AG04450 (cell line): ENCODE results near the gene DNALI1. TPM values are rescaled to one million over a fixed set of nuclear protein-coding genes. Genes with fewer than 3 reads are reported as not detected.

Experiments
- CTCF ChIA-PET: fragments of 300-600, 350-600 bp; formaldehyde crosslinking; extraction: SDS; loops from one replicate; lab custom pipeline; 2022; ENCODE audit warnings: antibody characterized with exemption, inconsistent platforms; lab: Charles Lee
- POLR2A ChIA-PET: fragments of 350-600 bp; formaldehyde crosslinking; extraction: SDS; loops from one replicate; lab custom pipeline; 2021; ENCODE audit warnings: antibody characterized with exemption, inconsistent platforms; lab: Yijun Ruan, JAX
- DNase-seq: peaks from one replicate; pipeline ENCODE4 v3.0.0-alpha.2; 2011; ENCODE audit warnings: low read depth, low spot score
- H3K27ac ChIP-seq: one replicate; pipeline ENCODE4 v1.5.1; 2012; ENCODE audit warnings: low read depth, low read length, control low read depth
- H3K27me3 ChIP-seq: one replicate; pipeline ENCODE4 v1.6.0; 2012; ENCODE audit warnings: low read length; ENCODE audit not compliant: control insufficient read depth, insufficient read depth
- H3K4me3 ChIP-seq: 2 replicates; pipeline ENCODE4 v1.5.1; 2011; ENCODE audit warnings: mild to moderate bottlenecking, low read depth, low read length, control low read depth
- H3K9me3 ChIP-seq: 2 replicates; pipeline ENCODE4 v1.5.1; 2012; ENCODE audit warnings: low read length; ENCODE audit not compliant: control insufficient read depth, insufficient read depth
- polyA plus RNA-seq: library from polyadenylated mRNA; depleted of rRNA; stranded (reverse); fragments of >200 nt; gene quantifications from 2 replicates; pipeline ENCODE4 v1.2.3, GENCODE V29; 2011
- TF ChIP-seq, protein P1 (sequence below): IDR thresholded peaks from 2 replicates; pipeline ENCODE4 v1.5.1; 2011; ENCODE audit warnings: low read depth, low read length, control low read depth, inconsistent platforms

Gene DNALI1
- polyA plus RNA-seq, 1 experiment, result 14.2 TPM

DNA sequence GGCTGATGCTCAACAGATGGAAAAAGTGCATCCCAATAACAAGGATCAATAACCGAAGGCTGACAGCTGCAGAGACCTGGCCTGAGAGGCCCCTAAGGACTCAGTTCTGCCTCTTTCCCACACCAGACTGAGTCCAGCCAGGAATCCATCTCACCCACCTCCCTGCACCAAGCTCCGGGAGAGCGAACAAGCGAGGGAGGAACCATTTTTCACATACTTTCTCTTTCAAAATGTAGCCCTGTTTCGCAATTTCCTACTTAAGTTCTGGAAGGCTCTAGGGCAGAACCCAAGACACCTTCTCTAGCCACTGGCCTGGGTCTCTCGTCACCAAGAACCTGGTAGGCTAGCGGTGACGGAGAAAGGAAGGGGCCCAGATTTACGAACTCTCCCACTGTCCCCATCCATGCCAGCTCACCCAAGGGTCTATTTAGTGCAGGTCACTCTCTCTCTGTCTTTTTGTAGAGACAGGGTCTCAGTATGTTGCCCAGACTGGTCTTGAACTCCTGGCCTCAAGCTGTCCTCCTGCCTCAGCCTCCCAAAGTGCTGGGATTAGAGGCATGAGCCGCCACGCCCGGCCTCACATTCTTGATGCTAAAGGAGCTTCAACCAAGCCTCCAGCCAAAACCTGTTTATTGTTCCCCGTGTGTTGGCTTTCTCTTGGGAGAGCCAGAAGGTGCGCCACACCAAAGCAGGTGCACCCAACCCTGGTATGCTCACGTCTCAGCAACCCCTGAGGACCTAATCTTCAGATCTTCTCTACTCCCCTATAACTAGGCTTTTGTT is 49.9 kb downstream of the DNALI1 start:
- Histone ChIP-seq H3K27me3 (peaks cover 24% of the 10 kb centered on the region), H3K27ac (no peak overlapping the region), H3K4me3 (no peak overlapping the region), H3K9me3 (no peaks in the 10 kb centered on the region)
- POLR2A ChIA-PET, result interaction anchor here (1.0 to 1.2 kb wide), 2 partner anchors 10 to 84 kb away, joined by 3 to 5 read pairs; partner anchors contain the start of gene GNL2
- TF ChIP-seq, protein P1, sequence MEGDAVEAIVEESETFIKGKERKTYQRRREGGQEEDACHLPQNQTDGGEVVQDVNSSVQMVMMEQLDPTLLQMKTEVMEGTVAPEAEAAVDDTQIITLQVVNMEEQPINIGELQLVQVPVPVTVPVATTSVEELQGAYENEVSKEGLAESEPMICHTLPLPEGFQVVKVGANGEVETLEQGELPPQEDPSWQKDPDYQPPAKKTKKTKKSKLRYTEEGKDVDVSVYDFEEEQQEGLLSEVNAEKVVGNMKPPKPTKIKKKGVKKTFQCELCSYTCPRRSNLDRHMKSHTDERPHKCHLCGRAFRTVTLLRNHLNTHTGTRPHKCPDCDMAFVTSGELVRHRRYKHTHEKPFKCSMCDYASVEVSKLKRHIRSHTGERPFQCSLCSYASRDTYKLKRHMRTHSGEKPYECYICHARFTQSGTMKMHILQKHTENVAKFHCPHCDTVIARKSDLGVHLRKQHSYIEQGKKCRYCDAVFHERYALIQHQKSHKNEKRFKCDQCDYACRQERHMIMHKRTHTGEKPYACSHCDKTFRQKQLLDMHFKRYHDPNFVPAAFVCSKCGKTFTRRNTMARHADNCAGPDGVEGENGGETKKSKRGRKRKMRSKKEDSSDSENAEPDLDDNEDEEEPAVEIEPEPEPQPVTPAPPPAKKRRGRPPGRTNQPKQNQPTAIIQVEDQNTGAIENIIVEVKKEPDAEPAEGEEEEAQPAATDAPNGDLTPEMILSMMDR, result no peak
- CTCF ChIA-PET, result interaction anchor here (0.5 to 13.1 kb wide), 2 partner anchors 8 to 74 kb away, joined by 3 to 378 read pairs; no protein-coding TSS in a partner anchor
- no peak for DNase-seq

DNA sequence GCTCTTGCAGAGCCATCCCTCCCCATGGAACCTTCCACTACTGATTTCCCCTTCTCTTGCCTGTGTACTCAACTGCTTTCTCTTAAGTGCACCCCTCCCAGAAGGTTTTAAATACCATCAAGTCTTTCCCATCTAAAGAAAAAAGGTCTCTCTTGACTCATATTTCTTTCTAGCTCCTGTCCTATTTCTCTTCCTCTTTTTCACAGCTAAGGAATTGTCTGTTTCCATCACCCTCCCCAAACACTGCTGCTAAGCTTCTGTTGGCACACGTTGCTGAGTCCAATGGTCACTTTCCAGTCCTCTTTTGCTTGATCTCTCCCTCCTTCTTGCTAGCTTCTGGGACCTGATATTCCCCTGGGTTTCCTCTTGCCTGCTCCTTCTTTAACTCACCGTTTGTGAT is 52.3 kb downstream of the DNALI1 start:
- DNase-seq, result no peak
- POLR2A ChIA-PET, result interaction anchor here (0.6 kb wide), 1 partner anchor 14 kb away, joined by 4 read pairs; no protein-coding TSS in a partner anchor
- Histone ChIP-seq H3K27ac (no peak overlapping the region), H3K9me3 (no peaks in the 10 kb centered on the region), H3K27me3 (peaks cover 36% of the 10 kb centered on the region), H3K4me3 (no peak overlapping the region)
- CTCF ChIA-PET, result interaction anchor here (13.1 kb wide), 1 partner anchor 71 kb away, joined by 378 read pairs; no protein-coding TSS in a partner anchor
- TF ChIP-seq, protein P1, result no peak

DNA sequence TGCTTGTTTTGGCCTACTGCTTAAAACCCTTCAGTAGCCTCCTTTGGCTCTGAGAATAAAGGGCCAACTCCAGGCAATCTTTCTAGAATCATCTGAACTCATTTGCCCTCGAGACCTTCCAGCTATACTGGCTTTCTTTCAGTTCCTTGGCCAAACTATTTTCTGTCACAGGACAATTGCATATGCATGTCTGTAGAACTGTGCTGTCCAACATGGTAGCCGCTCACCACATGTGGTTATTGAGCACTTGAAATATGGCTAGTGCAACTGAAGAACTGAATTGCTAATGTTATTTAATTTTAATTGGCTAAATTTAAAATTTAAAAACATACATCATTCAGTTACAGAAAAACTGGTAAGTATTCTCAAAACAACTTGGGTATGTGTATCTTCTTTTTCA is 53.3 kb downstream of the DNALI1 start:
- Histone ChIP-seq H3K27ac (no peak overlapping the region), H3K27me3 (peaks cover 36% of the 10 kb centered on the region), H3K9me3 (no peaks in the 10 kb centered on the region), H3K4me3 (no peak overlapping the region)
- no peak for DNase-seq
- POLR2A ChIA-PET, result no interaction called here
- TF ChIP-seq, protein P1, result no peak
- CTCF ChIA-PET, result interaction anchor here (13.1 kb wide), 1 partner anchor 70 kb away, joined by 378 read pairs; no protein-coding TSS in a partner anchor

DNA sequence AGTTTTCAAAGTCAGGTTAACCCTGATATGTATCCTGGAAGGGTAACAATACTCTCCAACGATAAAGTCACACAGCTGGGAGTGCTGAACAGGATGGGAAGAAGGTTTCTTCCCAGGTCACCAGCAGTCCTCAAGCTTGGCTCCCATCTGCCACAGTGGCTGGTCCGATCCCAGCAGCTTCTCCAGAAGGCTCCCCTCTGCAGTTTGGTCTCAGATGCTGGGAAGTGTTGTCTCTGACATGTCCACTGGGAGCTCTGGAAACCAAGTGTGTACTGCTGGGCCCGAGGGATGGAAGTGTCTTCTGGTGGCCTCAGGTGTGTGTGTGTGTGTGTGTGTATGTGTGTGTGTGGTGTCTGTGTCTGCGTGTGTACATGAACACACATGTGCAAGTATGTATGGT is 55.4 kb downstream of the DNALI1 start:
- ChIA-PET CTCF (interaction anchor here (2.8 kb wide), 1 partner anchor 9 kb away, joined by 9 read pairs; no protein-coding TSS in a partner anchor), POLR2A (no interaction called here)
- Histone ChIP-seq H3K4me3 (no peak overlapping the region), H3K27me3 (peaks cover 37% of the 10 kb centered on the region), H3K27ac (no peak overlapping the region), H3K9me3 (no peaks in the 10 kb centered on the region)
- TF ChIP-seq, protein P1, result no peak
- no peak for DNase-seq

DNA sequence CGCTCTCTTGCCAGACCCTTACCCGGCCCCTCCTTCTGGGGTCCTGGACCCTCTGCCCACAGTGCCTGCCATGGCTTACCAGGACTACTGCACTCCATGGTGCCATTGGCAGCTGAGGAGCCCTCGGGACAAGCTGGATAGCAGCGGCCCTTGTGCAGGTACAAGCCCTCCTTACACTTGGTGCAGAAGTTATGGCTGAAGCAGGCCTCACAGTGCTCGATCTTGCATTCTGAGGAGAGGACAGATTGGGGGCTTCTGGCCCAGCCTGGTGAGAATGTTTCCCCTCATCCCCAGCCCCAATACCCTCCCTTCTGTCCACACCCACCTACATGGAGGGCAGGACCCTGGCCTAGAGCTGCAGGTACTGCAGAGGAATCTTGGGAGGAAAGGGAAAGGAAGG is 57.4 kb downstream of the DNALI1 start:
- no peaks in the 10 kb centered on the region for H3K9me3 ChIP-seq
- TF ChIP-seq, protein P1, result no peak
- H3K4me3 ChIP-seq, result no peak overlapping the region
- ChIA-PET POLR2A (no interaction called here), CTCF (no interaction called here)
- no peak overlapping the region for H3K27ac ChIP-seq
- DNase-seq, result no peak
- H3K27me3 ChIP-seq, result peaks cover 31% of the 10 kb centered on the region
